ENCODE measurements around the gene DGKE. TPM values are rescaled to one million over a fixed set of nuclear protein-coding genes. Genes with fewer than 3 reads are reported as not detected.

DGKE gene
- total and polyA plus RNA-seq, 2 donors from 2014 or later, result 1.9 to 8.7 TPM

GRCh38 chr17:56896217-56896967 is 62.4 kb downstream of the DGKE start:
- no peak for FAIRE-seq
- H3K4me1 ChIP-seq (ENCODE audit: control insufficient read depth in 2 of 3, insufficient read depth in 2 of 3, low read depth in 1 of 3, low read length in 3 of 3), result no peaks in the 10 kb centered on the region
- H3K9me3 ChIP-seq (ENCODE audit: control insufficient read depth in 2 of 3, insufficient read depth in 1 of 3, low read length in 3 of 3), result no peaks in the 10 kb centered on the region
- TF ChIP-seq CTCF (IDR thresholded peaks at IDR 0.05; ENCODE audit: borderline replicate concordance, extremely low read depth, insufficient read depth), result no peak
- no peak overlapping the region for H3K27ac ChIP-seq (ENCODE audit: low read depth in 2 of 2, low read length in 2 of 2)
- H3K4me3 ChIP-seq (ENCODE audit: low read length in 3 of 3), result no peak overlapping the region
- intact Hi-C loops (cut with DNase I), result no loop called here
- peaks cover 0 to 54% (median 38%) of the 10 kb centered on the region in 3 donors for H3K36me3 ChIP-seq (ENCODE audit: control insufficient read depth in 2 of 3, insufficient read depth in 3 of 3, low read length in 3 of 3)
- H3K9ac ChIP-seq (ENCODE audit: low read length in 3 of 3), result no peak overlapping the region
- no peak for DNase-seq
- H3K27me3 ChIP-seq (ENCODE audit: control insufficient read depth, insufficient read depth, low read length), result no peaks in the 10 kb centered on the region

DNA sequence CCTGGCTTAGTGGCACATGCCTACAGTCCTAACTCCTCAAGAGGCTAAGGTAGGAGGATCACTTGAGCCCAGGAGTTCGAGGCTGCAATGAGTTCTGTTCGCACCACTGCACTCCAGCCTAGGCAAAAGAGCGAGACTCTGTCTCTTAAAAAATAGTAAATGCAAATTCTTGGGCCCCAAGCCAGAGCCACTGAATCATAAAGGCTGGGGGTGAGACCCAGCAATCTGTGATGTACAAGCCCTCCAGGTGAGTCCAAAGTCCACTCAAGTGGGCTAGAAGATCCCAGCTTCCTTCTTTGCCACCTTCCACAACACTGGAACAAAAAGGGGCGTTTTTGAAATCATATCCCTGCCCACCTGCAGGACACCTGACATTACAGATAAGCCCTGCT is 63.0 kb downstream of the DGKE start:
- Histone ChIP-seq H3K27ac (ENCODE audit: low read depth in 2 of 2, low read length in 2 of 2) (no peak overlapping the region), H3K4me1 (ENCODE audit: control insufficient read depth in 2 of 3, insufficient read depth in 2 of 3, low read depth in 1 of 3, low read length in 3 of 3) (no peaks in the 10 kb centered on the region), H3K9me3 (ENCODE audit: control insufficient read depth in 2 of 3, insufficient read depth in 1 of 3, low read length in 3 of 3) (no peaks in the 10 kb centered on the region), H3K27me3 (ENCODE audit: control insufficient read depth, insufficient read depth, low read length) (no peaks in the 10 kb centered on the region), H3K9ac (ENCODE audit: low read length in 3 of 3) (no peak overlapping the region), H3K36me3 (ENCODE audit: control insufficient read depth in 2 of 3, insufficient read depth in 3 of 3, low read length in 3 of 3) (peaks cover 0 to 53% (median 38%) of the 10 kb centered on the region in 3 donors), H3K4me3 (ENCODE audit: low read length in 3 of 3) (no peak overlapping the region)
- DNase-seq, result no peak
- no peak for TF ChIP-seq CTCF (IDR thresholded peaks at IDR 0.05; ENCODE audit: borderline replicate concordance, extremely low read depth, insufficient read depth)
- no peak for FAIRE-seq
- intact Hi-C loops (cut with DNase I), result no loop called here

GRCh38 chr17:56897646-56898424 is 63.9 kb downstream of the DGKE start:
- intact Hi-C loops (cut with DNase I), result no loop called here
- no peak for DNase-seq
- H3K27me3 ChIP-seq (ENCODE audit: control insufficient read depth, insufficient read depth, low read length), result no peaks in the 10 kb centered on the region
- TF ChIP-seq CTCF (IDR thresholded peaks at IDR 0.05; ENCODE audit: borderline replicate concordance, extremely low read depth, insufficient read depth), result no peak
- no peak for FAIRE-seq
- H3K9me3 ChIP-seq (ENCODE audit: control insufficient read depth in 2 of 3, insufficient read depth in 1 of 3, low read length in 3 of 3), result no peaks in the 10 kb centered on the region
- H3K4me1 ChIP-seq (ENCODE audit: control insufficient read depth in 2 of 3, insufficient read depth in 2 of 3, low read depth in 1 of 3, low read length in 3 of 3), result no peaks in the 10 kb centered on the region
- no peak overlapping the region for H3K9ac ChIP-seq (ENCODE audit: low read length in 3 of 3)
- H3K4me3 ChIP-seq (ENCODE audit: low read length in 3 of 3), result no peak overlapping the region
- peaks cover 0 to 55% (median 40%) of the 10 kb centered on the region in 3 donors for H3K36me3 ChIP-seq (ENCODE audit: control insufficient read depth in 2 of 3, insufficient read depth in 3 of 3, low read length in 3 of 3)
- no peak overlapping the region for H3K27ac ChIP-seq (ENCODE audit: low read depth in 2 of 2, low read length in 2 of 2)
